KBM-7 (cell line): ENCODE data around the gene IFNA8.
"Not testable (repeated sequence)": the region's sequence is repeated elsewhere in the genome, so short reads cannot be mapped to it uniquely, and the experiment has no call there.

Experiments
- DNase-seq: peaks from one replicate; pipeline ENCODE4 v3.0.0-alpha.2; 2015
- in situ Hi-C: fragments of 300-500 bp; cut with MboI; formaldehyde crosslinking; loops from 2 replicates; pipeline ENCODE4 v1.14.3; 2020; ENCODE audit warnings: low sequenced_read_pairs, low pct_unique_long_range_greater_than_20kb, mixed read lengths

Gene IFNA8

DNA sequence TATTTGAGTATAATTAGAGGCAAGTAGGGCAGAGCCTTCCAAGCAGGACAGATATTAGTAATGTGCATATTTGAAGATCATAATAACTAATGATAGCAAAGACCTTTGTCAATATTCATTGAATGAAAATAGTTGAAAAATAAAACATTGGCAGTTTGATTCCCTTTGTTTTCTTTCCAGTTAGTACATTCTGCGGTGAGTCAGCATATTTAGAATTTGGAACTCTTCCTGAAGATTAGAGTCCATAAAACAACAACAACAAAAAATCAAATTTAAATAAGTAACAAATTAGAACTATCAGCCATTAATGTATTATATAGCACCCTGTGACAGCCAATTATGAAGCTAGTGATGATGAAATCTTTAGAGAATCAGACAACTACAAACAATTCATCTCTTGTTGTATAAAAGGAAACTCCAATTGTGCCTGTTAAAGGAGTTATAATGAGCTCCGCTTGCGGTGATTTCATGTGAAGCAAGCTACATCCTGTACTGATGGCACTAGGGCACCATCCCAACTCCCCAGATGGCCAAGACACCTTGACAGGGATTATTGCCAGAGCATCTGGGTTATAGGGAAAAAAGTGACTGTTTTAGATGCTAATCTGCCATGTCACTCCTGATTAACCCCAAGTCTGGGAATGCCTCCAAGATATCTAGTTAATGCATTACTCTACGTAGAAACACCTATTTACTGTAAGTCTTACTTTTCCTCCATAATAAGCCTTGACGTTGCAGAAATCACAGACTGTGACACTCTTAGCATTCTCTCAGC is 6.8 kb downstream of the IFNA8 start:
- no peak for DNase-seq
- in situ Hi-C loops, result no loop called here

DNA sequence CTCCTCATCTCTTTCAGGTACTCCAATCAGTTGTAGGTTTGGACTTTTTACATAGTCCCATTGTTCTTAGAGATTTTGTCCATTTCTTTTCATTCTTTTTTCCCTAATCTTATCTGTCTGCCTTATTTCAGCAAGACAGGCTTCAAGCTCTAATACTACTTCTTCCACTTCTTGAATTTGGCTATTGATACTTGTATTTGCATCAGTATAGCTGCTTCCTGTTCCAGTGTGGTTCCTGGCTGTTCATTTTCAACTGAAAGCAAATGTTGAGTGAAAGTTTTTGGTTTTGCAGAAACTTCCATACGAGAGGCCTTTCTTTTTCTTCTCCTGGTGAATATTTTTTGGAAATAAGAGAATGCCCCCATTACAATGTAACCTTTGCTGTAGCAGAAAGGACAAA is 19.3 kb downstream of the IFNA8 start:
- no peak for DNase-seq
- in situ Hi-C loops, result no loop called here

- no peak for DNase-seq
- in situ Hi-C loops, result no loop called here
Measured at GRCh38 chr9:21429191-21429590, 20.3 kb downstream of the IFNA8 start.

GRCh38 chr9:21432672-21433425 is 23.9 kb downstream of the IFNA8 start:
- no peak for DNase-seq
- in situ Hi-C loops, result no loop called here

DNA sequence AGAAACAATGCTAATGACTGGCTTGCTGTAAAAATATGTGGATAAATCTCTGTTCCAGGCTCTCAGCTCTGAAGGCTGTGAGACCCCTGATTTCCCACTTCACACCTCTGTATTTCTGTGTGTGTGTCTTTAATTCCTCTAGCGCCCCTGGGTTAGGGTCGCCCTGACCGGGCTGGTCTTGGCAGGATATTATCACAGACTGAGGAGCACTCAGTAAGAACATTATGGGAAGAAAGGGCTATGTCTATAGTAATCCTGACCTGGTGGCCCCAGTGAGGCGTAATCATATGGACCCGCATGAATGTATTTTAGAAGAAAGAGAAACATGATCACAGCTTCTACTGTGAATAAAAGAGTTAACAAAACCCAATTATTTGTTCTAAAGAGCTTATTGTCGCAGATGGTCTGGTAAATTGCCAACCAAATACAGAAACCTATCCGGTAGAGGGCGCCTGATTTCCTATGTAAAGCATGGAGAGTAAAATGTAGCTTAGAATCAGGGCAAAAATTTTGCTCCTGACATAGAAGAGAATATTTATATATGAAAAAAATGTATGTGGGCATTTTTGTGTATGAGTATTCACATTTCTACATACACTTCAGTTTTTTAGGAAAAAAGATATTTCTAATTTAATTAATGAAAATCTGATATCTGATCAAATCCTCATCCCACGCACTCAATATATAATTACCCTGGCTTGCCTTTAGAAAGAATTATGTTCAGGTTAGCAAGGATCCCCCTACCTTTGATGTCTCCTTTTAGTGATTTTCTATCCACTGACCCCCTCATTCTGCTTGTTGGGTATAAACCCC is 25.5 kb downstream of the IFNA8 start:
- peak; percentile 53 for DNase-seq
- in situ Hi-C loops, result no loop called here

- in situ Hi-C loops, DNase-seq: not testable (repeated sequence)
Measured at GRCh38 chr9:21435015-21435383, 26.1 kb downstream of the IFNA8 start.

GRCh38 chr9:21440139-21440538 is 31.2 kb downstream of the IFNA8 start, which contains the start of gene IFNA1:
TSS of gene IFNA1 (plus strand) at chr9:21440439. CDS start at chr9:21440508, 69 bp downstream.
- in situ Hi-C loops, result no loop called here

DNA sequence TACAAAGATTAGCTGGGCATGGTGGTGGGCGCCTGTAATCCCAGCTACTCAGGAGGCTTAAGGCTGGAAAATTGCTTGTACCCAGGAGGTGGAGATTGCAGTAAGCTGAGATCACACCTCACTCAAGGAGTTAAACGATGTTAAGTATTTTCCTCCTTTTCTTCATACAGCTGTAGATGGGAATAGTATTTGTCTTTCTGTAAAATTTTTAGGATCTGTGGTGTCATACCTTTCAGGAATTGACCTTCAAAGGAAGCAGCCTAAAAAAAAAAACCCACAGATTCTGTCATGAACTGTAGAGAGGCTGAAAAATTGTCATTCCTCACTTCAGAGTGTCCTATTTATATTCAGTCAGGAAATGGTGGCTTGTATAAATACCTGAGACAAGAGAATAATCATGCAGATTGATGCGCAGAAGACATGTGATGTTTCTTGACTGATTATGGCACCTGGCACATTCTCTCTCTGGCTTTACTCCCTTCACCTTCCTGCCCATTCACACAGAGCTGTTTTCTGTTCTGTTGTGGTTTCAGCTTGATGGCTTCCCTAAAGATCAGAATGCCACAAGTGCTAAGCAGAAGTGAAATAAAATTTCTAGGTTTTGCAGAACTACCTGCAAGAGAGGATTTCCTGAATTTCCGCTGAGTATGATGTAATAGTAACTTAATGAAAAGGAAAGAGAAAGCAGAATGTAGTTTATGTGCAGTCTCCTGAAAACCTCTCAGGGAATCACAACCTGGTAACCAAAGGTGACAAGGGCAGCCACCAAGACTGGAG is 35.1 kb downstream of the IFNA8 start:
- in situ Hi-C loops, result no loop called here
- DNase-seq, result peak; percentile 85

More at GRCh38 chr9:21440139-21440538, 31.2 kb downstream of the IFNA8 start, which contains the start of gene IFNA1:
- DNase-seq, result no peak

- DNase-seq, in situ Hi-C loops: not testable (repeated sequence)
Measured at GRCh38 chr9:21449312-21449711, 40.4 kb downstream of the IFNA8 start.

DNA sequence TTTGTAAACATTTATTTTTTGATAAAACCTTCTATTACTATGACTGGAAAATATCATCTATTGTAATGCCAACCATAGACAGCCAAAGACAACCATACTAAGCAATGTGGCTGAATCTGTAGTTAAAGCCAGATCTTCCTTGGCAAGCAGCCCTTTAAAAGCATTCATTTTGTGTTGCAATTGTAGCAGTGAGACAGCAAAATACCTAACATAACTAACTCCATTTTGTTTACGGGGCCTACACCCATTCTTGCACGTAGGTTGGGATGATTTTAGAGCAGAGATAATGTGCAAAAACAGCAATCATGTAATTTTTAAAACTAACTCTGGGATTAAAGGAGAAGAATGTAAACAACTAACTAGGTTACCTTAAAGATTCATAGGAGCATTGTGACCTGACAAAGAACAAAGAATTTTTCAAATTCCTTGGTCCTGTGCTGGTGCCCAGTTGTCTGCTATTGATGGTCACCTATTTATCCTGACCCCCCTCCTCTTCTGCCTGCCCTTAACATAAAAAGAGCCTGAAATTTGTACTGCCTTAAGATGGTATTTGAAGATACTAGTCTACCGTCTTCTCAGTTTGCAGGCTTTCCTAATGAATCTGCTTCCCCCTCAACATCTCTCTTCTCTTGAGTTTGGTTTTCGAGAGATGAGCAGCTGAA is 41.9 kb downstream of the IFNA8 start:
- in situ Hi-C loops, result no loop called here
- no peak for DNase-seq

DNA sequence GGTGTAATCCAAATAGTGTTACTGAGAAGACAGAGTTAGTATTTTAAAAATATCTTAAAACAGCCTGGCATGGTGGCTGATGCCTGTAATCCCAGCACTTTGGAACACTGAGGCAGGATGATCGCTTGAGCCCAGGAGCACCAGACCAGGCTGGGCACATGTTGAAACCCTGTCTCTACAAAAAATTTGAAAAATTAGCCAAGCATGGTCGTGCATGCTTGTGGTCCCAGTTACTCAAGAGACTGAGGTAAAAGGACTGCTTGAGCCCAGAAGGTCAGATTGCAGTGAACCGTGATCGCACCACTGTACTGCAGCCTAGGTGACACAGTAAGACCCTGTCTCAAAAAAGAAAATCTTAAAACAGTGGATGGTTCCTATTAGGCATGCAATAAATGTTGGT is 43.8 kb downstream of the IFNA8 start:
- in situ Hi-C loops, result no loop called here
- no peak for DNase-seq

DNA sequence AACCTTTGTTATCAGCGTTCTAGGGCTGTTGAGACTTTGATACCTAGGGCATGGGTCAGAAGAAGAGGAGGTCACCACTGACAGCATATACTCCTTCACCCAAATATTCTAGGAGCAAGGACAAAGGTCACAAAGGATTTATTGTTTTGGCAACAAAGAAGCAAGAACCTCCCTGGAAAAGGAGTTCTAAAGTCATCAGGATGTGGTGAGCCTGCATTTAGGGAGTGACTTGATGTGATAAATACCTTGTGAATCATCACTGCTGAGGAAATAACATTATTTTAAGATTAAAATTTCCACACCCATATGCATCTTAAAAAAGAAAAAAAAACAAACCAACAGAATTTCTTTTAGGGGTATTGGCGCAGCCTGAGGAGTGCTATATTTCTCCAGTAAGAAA is 45.2 kb downstream of the IFNA8 start:
- no peak for DNase-seq
- in situ Hi-C loops, result no loop called here

- DNase-seq, result peak; percentile 48
Measured at GRCh38 chr9:21455320-21455719, 46.4 kb downstream of the IFNA8 start.

More at GRCh38 chr9:21455320-21455719, 46.4 kb downstream of the IFNA8 start:
- in situ Hi-C loops, result no loop called here
